Panc1 (cell line): Measurements from ENCODE around the gene TULP3.

Experiments
- CTCF ChIP-seq: fragments of 450-650 bp; IDR thresholded peaks from 2 replicates; pipeline ENCODE4 v1.5.1; 2017; ENCODE audit warnings: mild to moderate bottlenecking
- POLR2AphosphoS5 ChIP-seq: IDR thresholded peaks from 2 replicates; pipeline ENCODE4 v1.6.1; 2012; ENCODE audit warnings: mild to moderate bottlenecking, low read depth, low read length, moderate library complexity
- REST ChIP-seq, 2 experiments: IDR thresholded peaks; 2 replicates each; pipeline ENCODE4 v1.6.1; 2011 to 2012; ENCODE audit warnings: low read depth in 2 of 2, control low read depth in 1 of 2, low read length in 1 of 2, mild to moderate bottlenecking in 1 of 2, moderate library complexity in 1 of 2; ENCODE audit not compliant: insufficient read depth in 1 of 2
- SIN3A ChIP-seq: IDR thresholded peaks from 2 replicates; pipeline ENCODE4 v1.6.1; 2012; ENCODE audit warnings: low read depth, mild to moderate bottlenecking, low read length, moderate library complexity, borderline replicate concordance; ENCODE audit not compliant: insufficient read depth
- TCF7L2 ChIP-seq: IDR thresholded peaks from 2 replicates; pipeline ENCODE4 v1.6.1; 2011; ENCODE audit warnings: mild to moderate bottlenecking, low read depth, low read length, inconsistent platforms

- TF ChIP-seq CTCF (no peak), POLR2AphosphoS5 (no peak), REST (IDR thresholded peaks at IDR 0.05; ENCODE audit: insufficient read depth in 1 of 2, low read depth in 2 of 2, low read length in 1 of 2) (no peak), TCF7L2 (no peak), SIN3A (no peak)
Observed at GRCh38 chr12:2930865-2931264, 40.2 kb downstream of the TULP3 start.
